Liver (tissue), 9 donors: ENCODE results near the gene GPR84. TPM values are rescaled to one million over a fixed set of nuclear protein-coding genes. Genes with fewer than 3 reads are reported as not detected.
A peak's percentile ranks its signal among the peaks of the same experiment; 100 is the strongest.

ENCODE experiments used
- DNase-seq: peaks from one replicate; pipeline ENCODE4 v3.0.0-alpha.2; 2017; ENCODE audit warnings: low spot score
- H3K27ac ChIP-seq, 2 donors: one replicate each; pipeline ENCODE4 v1.7.0; 2013; ENCODE audit warnings: inconsistent platforms in 2 of 2, low read length in 2 of 2, control low read depth in 1 of 2, low read depth in 1 of 2, mild to moderate bottlenecking in 1 of 2
- H3K27me3 ChIP-seq, 4 donors: one replicate each; pipeline versions ENCODE4 v1.6.1 to v1.7.0; 2013; ENCODE audit warnings: low read length in 3 of 4, inconsistent platforms in 1 of 4, mild to moderate bottlenecking in 1 of 4, moderate library complexity in 1 of 4; ENCODE audit not compliant: control insufficient read depth in 4 of 4, insufficient read depth in 4 of 4
- H3K36me3 ChIP-seq, 4 donors: one replicate each; pipeline versions ENCODE4 v1.6.1 to v1.7.0; 2013; ENCODE audit warnings: low read length in 3 of 4, mild to moderate bottlenecking in 3 of 4, low read depth in 1 of 4, moderate library complexity in 1 of 4; ENCODE audit not compliant: control insufficient read depth in 4 of 4, insufficient read depth in 3 of 4
- H3K4me1 ChIP-seq, 4 donors: one replicate each; pipeline versions ENCODE4 v1.6.1 to v1.7.0; 2013; ENCODE audit warnings: low read length in 3 of 4, mild to moderate bottlenecking in 3 of 4, moderate library complexity in 1 of 4; ENCODE audit not compliant: control insufficient read depth in 4 of 4, insufficient read depth in 4 of 4
- H3K4me3 ChIP-seq, 3 donors: one replicate each; pipeline versions ENCODE4 v1.6.1 to v1.7.0; 2013; ENCODE audit warnings: low read length in 3 of 3, control low read depth in 1 of 3, low read depth in 1 of 3, mild to moderate bottlenecking in 1 of 3
- H3K9ac ChIP-seq, 2 donors: one replicate each; pipeline ENCODE4 v1.7.0; 2013; ENCODE audit warnings: low read length in 2 of 2, mild to moderate bottlenecking in 2 of 2, moderate library complexity in 2 of 2, control low read depth in 1 of 2, low read depth in 1 of 2
- H3K9me3 ChIP-seq, 4 donors: one replicate each; pipeline versions ENCODE4 v1.6.1 to v1.7.0; 2013; ENCODE audit warnings: low read length in 3 of 4; ENCODE audit not compliant: control insufficient read depth in 4 of 4
- EGR1 ChIP-seq, 2 donors: IDR thresholded peaks; 2 replicates each; pipeline ENCODE4 v1.6.1; 2016 to 2018; ENCODE audit warnings: antibody characterized with exemption in 2 of 2, low read depth in 2 of 2
- FOXA1 ChIP-seq: IDR thresholded peaks from 2 replicates; pipeline ENCODE4 v1.6.1; 2016; ENCODE audit warnings: antibody characterized with exemption
- GABPA ChIP-seq, 2 donors: IDR thresholded peaks in 1 of 2; conservative IDR thresholded peaks in 1 of 2; 2 replicates each; pipeline ENCODE4 v1.6.1; 2016; ENCODE audit warnings: antibody characterized with exemption in 2 of 2, mild to moderate bottlenecking in 1 of 2, moderate library complexity in 1 of 2
- HNF4G ChIP-seq: IDR thresholded peaks from 2 replicates; pipeline ENCODE4 v1.6.1; 2016; ENCODE audit warnings: antibody characterized with exemption
- JUND ChIP-seq, 2 donors: IDR thresholded peaks; 2 replicates each; pipeline ENCODE4 v1.6.1; 2016; ENCODE audit warnings: antibody characterized with exemption in 2 of 2
- MAX ChIP-seq: IDR thresholded peaks from 2 replicates; pipeline ENCODE4 v1.6.1; 2016; ENCODE audit warnings: antibody characterized with exemption
- NR2F2 ChIP-seq: IDR thresholded peaks from 2 replicates; pipeline ENCODE4 v1.6.1; 2016; ENCODE audit warnings: antibody characterized with exemption
- RAD21 ChIP-seq, 2 donors: IDR thresholded peaks; 2 replicates each; pipeline ENCODE4 v1.6.1; 2016; ENCODE audit warnings: antibody characterized with exemption in 2 of 2, mild to moderate bottlenecking in 2 of 2
- REST ChIP-seq: IDR thresholded peaks from 2 replicates; pipeline ENCODE4 v1.6.1; 2016; ENCODE audit warnings: antibody characterized with exemption, mild to moderate bottlenecking
- SP1 ChIP-seq: IDR thresholded peaks from 2 replicates; pipeline ENCODE4 v1.6.1; 2018; ENCODE audit warnings: antibody characterized with exemption, mild to moderate bottlenecking
- TAF1 ChIP-seq: conservative IDR thresholded peaks from 2 replicates; pipeline ENCODE4 v1.6.1; 2016; ENCODE audit warnings: antibody characterized with exemption, mild to moderate bottlenecking
- YY1 ChIP-seq: IDR thresholded peaks from 2 replicates; pipeline ENCODE4 v1.6.1; 2016; ENCODE audit warnings: antibody characterized with exemption, mild to moderate bottlenecking
- ZBTB33 ChIP-seq: IDR thresholded peaks from 2 replicates; pipeline ENCODE4 v1.6.1; 2016; ENCODE audit warnings: antibody characterized with exemption
- WGBS: extraction: QIAGEN DNeasy Blood & Tissue Kit; methylation state at CpG from one replicate; pipeline ENCODE4 v1.1.7; 2013; 5-methylcytosine and 5-hydroxymethylcytosine counted together
- polyA plus RNA-seq, 2 donors: library from polyadenylated mRNA; stranded (reverse) in 1 of 2; unstranded in 1 of 2; fragments of 200-250 nt in 1 of 2; fragments of >200 nt in 1 of 2; fragmentation: Nextera tagmentation in 1 of 2; extraction: Ambion mirVana in 1 of 2; gene quantifications; one replicate each; pipeline versions ENCODE4 v1.2.1 to v1.2.3, GENCODE V29; 2013 to 2015
- total RNA-seq, 2 donors: library from RNA; depleted of rRNA; stranded (reverse); fragments of >200 nt; gene quantifications; one replicate each; pipeline ENCODE4 v1.2.3, GENCODE V29; 2014
- donor health status: healthy.
- donor health status: healthy.
- donor health status: healthy.
- donor health status: healthy.
- donor health status: healthy.

Gene GPR84
- total and polyA plus RNA-seq, 4 donors, result 0.09 to 0.37 (median 0.33) TPM; not detected in 1

- TF ChIP-seq ZBTB33, result peak; percentile 19
- TF ChIP-seq GABPA (IDR thresholded peaks at IDR 0.05 in 1 of 2, conservative IDR thresholded peaks at IDR 0.05 in 1 of 2), result no peak
- peak; percentile 29 for TF ChIP-seq YY1
- TF ChIP-seq FOXA1, result peak; percentile 86
- TF ChIP-seq JUND (IDR thresholded peaks at IDR 0.05), result peak; percentile 89 to 97
- TF ChIP-seq EGR1 (IDR thresholded peaks at IDR 0.05; ENCODE audit: low read depth in 2 of 2), result peak in 1 of 2 donors; percentile 44
- TF ChIP-seq TAF1, result peak; percentile 63
- no peak for TF ChIP-seq NR2F2
- TF ChIP-seq SP1, result peak; percentile 98
- peak; percentile 29 to 48 for TF ChIP-seq RAD21 (IDR thresholded peaks at IDR 0.05)
- peak; percentile 66 for TF ChIP-seq MAX
- peak; percentile 79 for TF ChIP-seq HNF4G
These were observed 11.1 kb downstream of the GPR84 start (continued) for GRCh38 chr12:54352891-54353874.

GRCh38 chr12:54352022-54352531, 12.2 kb downstream of the GPR84 start:
- Histone ChIP-seq H3K27me3 (no peaks in the 10 kb centered on the region), H3K9ac (no peak overlapping the region), H3K27ac (peak overlapping the region; percentile 78 to 90), H3K4me1 (peaks cover 6 to 32% (median 22%) of the 10 kb centered on the region in 4 donors), H3K4me3 (no peak overlapping the region), H3K36me3 (peaks cover 9 to 38% (median 33%) of the 10 kb centered on the region in 4 donors), H3K9me3 (no peaks in the 10 kb centered on the region)
- no peak for TF ChIP-seq ZBTB33
- TF ChIP-seq REST, result no peak
- WGBS, result 53% methylated on average over 21 of the region's 21 CpGs
- no peak for DNase-seq
